GM19468 (cell line): Measurements from ENCODE around the gene NUP37.
"Not testable (repeated sequence)": the region's sequence is repeated elsewhere in the genome, so short reads cannot be mapped to it uniquely, and the experiment has no call there.

Source experiments
- ATAC-seq: cut with Tn5 transposase; IDR thresholded peaks from one replicate; pipeline ENCODE4 v1.9.1; 2021; ENCODE audit warnings: mild to moderate bottlenecking, moderate library complexity, moderate number of reproducible peaks; ENCODE audit not compliant: unreplicated experiment; ENCODE audit errors: extremely low read depth

Gene NUP37, protein sequence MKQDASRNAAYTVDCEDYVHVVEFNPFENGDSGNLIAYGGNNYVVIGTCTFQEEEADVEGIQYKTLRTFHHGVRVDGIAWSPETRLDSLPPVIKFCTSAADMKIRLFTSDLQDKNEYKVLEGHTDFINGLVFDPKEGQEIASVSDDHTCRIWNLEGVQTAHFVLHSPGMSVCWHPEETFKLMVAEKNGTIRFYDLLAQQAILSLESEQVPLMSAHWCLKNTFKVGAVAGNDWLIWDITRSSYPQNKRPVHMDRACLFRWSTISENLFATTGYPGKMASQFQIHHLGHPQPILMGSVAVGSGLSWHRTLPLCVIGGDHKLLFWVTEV

DNA sequence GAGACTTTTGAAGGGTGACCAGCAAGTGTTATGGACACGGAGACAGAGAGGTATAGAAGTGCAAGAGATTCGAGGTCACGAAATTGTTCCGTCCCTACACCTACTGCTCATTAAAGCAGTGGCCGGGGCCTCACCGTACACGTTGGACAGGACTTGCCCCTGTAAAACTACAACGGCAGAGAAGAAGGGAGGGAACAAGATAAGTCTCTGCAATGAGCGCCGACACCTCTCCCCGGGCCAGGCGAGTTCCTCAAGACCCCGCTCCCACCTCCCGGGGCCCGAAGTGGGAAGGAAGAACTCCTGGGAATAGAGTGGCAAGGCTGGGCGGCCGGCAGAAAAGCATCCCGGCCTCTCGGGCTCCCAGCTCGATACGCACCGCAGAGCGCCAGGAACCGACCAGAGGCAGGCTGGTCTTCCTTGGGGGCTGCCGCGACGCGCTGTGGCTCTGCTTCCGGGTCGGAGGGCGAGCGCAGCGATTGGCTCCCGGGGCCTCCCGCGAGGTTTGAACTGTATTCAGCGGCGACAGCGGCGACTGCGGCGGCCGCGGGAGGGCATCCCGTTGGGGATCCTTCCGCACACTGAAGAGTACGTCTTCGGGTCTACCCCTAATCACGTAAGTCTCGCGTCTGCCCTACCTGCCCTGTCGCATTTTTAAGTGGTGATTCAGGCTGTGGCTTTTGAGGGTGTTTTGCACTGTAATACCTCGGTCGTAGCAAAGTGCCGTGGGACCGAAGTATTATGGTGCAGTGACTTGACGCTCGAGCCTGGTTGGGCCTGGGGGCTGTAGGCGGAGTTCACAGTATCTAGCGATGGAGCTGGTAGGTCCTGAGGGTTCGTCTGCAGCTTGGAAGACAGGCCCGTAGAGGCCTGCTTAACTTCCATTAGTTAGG is at the start of gene NUP37, which contains the start of gene PARPBP:
Gene NUP37 (minus strand): TSS at position 441 of the 890 bp plus-strand sequence. CDS start 1,596 bp downstream, outside the sequence.
Gene PARPBP (plus strand): TSS at position 510 of the 890 bp plus-strand sequence. CDS start 3,706 bp downstream, outside the sequence.
- peak; percentile 98 for ATAC-seq

DNA sequence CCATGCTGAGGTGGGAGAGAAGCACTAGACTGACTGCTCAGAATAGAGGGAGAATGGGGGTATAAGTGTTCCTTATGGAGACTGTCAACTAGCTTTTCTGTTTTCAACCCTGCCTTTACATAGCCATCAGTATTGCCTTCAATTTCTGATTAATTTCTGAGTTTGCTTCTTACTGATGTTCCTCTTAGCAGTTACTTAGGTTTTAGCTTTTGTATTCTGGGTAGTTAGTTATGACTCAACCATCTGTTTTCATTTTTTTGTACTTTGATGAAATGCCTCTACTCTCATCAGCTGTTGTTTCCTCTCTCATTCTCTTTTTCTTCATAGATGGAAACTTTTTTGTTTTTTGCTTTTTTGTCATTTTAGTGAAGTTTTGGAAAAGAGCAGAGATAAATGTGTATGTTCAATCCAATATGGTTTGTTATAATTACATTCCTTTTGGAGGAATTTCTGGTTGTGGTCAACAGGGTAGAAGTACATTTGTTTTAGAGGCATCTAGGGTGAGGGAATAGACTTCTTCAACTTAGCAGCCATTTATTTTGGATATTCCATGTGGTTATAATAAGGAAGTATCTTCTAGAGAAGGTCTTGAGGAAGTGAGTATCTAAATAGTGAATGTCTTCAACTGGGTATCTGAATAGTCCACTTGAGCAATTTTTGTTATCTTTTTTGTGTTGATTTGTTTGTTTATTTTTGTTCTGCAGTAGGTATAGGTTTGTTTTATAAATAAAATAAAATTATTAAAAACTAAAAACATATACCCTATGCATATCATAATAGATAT is 48.1 kb upstream of the NUP37 start:
- ATAC-seq, result no peak

DNA sequence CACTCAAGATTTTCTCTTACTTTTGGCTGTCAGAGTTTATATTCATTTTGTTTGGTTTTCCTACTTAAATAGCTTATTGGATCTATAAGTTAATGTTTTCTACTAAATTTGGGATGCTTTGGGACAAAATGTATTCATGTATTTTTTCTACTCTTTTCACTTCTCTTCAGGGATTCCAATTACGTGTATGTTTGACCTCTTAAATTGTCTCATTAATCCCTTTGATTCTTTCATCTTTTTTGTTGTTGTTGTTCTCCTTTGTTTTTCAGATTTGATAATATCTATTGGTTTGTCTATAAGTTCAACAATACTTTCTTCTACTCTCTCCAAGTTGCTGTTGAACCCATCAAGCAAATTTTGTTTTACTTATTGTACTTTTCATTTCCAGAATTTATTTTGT is 43.5 kb upstream of the NUP37 start:
- no peak for ATAC-seq

DNA sequence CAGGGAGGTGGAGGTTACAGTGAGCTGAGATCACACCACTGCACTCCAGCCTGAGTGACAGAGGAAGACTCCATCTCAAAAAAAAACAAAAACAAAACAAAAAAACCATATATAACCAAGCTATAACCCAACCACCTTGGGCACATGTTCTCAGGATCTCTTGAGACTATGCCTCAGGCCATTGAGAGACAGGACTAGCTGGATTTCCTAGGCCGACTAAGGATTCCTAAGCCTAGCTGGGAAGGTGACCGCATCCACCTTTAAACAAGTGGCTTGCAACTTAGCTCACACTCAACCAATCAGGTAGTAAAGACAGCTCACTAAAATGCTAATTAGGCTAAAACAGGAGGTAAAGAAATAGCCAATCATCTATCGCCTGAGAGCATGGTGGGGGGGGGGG is 35.3 kb upstream of the NUP37 start:
- not testable (repeated sequence) for ATAC-seq

DNA sequence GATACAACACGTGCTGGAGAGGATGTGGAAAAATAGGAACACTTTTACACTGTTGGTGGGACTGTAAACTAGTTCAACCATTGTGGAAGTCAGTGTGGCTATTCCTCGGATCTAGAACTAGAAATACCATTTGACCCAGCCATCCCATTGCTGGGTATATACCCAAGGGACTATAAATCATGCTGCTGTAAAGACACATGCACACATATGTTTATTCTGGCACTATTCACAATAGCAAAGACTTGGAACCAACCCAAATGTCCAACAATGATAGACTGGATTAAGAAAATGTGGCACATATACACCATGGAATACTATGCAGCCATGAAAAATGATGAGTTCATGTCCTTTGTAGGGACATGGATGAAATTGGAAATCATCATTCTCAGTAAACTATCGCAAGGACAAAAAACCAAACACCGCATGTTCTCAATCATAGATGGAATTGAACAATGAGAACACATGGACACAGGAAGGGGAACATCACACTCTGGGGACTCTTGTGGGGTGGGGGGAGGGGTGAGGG is 27.2 kb upstream of the NUP37 start:
- not testable (repeated sequence) for ATAC-seq

DNA sequence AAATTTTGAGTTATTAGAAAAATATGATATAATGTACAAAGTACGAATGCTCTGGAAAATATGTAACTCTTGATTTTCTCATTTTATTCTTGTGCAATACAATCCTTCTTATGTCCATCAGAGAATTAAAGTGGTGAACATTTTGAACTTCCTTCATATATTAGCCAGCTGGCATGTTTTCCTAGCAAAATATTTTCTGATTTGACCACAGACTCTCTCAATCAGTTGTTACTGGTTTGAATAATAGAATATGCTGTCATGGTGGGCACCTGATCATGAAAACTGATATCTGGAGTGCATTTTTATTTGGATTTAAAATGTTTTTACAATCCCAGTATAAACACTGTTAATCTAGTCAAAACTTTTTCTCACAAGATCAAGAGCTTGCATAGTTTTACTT is 24.3 kb upstream of the NUP37 start:
- no peak for ATAC-seq

DNA sequence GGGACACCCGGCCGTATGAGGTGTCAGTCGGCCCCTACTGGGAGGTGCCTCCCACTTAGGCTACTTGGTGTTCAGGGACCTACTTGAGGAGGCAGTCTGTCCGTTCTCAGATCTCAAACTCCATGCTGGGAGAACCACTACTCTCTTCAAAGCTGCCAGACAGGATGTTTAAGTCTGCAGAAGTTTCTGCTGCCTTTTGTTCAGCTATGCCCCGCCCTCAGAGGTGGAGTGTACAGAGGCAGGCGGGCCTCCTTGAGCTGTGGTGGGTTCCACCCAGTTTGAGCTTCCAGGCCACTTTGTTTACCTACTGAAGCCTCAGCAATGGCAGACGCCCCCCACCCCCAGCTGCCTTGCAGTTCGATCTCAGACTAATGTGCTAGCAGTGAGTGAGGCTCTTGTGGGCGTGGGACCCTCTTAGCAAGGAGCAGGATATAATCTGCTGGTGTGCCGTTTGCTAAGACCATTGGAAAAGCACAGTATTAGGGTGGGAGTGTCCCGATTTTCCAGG is 23.0 kb upstream of the NUP37 start:
- ATAC-seq, result not testable (repeated sequence)

DNA sequence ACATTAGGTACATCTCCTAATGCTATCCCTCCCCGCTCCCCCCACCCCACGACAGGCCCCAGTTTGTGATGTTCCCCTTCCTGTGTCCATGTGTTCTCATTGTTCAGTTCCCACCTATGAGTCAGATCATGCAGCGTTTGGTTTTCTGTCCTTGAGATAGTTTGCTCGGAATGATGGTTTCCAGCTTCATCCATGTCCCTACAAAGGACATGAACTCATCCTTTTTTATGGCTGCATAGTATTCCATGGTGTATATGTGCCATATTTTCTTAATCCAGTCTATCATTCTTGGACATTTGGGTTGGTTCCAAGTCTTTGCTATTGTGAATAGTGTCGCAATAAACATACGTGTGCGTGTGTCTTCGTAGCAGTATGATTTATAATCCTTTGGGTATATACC is 17.7 kb upstream of the NUP37 start:
- not testable (repeated sequence) for ATAC-seq

DNA sequence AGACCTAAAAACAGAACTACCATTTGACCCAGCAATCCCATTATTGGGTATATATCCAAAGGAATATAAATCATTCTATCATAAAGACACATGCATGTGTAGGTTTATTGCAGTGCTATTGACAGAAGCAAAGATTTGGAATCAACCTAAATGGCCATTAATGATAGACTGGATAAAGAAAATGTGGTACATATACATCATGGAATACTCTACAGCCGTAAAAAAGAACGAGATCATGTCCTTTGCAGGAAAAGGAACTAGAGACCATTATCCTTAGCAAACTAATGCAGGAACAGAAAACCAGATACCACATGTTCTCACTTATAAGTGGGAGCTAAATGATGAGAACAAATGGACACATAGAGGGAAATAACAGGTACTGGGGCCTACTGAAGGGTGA is 11.5 kb upstream of the NUP37 start:
- not testable (repeated sequence) for ATAC-seq

DNA sequence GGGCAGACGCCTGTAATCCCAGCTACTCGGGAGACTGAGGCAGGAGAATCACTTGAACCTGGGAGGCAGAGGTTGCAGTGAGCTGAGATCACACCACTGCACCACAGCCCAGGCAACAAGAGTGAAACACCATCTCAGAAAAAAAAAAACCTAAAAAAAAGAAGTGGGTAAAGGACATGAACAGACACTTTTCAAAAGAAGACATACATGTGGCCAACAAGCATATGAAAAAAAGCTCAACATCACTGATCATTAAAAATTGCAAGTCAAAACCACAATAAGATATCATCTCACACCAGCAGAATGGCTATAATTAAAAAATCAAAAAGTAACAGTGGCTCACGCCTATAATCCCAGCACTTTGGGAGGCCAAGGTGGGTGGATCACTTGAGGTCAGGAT is 10.8 kb upstream of the NUP37 start:
- not testable (repeated sequence) for ATAC-seq

DNA sequence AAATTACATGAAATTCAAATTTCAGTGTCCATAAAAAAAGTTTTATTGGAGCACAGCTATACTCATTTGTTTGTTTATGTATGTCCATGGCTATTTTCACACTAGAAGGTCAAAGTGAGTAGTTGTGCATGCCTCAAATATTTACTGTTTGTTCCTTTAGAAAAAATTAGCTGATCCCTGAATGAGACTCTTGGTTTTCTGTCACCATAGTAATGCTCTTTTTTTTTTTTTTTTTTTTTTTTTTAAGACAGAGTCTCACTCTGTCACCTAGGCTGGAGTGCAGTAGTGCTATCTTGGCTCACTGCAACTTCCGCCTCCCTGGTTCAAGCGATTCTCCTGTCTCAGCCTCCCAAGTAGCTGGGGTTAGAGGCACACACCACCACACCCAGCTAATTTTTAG is 1.4 kb upstream of the NUP37 start:
- not testable (repeated sequence) for ATAC-seq

DNA sequence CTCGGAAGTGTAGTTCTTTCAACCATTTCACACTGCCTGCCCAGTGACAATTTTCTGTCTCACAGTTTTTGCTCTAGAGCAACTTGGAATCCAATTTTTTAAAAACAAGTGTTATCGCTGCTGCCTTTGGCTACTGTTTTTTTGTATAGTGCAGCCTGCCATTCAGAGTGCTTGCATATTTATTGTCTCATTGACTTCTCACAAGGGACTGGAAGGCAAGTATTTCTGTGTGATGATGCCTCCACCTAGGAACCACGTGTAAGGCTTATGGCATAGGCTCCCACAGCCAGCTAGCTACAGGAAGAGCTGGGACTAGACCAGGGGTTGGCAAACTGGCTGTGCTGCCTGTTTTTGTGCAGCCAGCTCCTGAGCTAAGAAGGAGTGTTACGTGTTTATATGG is 972 bp upstream of the NUP37 start:
- ATAC-seq, result no peak

DNA sequence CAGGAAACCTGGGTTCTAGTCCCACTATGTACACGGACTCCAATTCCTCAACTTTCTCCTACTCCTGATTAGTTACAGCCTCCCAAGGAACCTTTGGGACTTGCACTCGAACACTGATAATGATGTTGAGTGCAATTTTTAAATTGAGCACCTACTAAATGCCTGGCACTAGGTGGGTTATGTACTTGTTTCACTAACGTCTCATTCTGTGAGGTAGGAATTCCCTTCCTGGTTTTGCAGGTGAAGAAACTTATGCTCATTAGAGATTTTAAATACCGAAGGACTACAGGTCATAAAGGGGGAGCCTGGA is 605 bp upstream of the NUP37 start:
- ATAC-seq, result no peak

DNA sequence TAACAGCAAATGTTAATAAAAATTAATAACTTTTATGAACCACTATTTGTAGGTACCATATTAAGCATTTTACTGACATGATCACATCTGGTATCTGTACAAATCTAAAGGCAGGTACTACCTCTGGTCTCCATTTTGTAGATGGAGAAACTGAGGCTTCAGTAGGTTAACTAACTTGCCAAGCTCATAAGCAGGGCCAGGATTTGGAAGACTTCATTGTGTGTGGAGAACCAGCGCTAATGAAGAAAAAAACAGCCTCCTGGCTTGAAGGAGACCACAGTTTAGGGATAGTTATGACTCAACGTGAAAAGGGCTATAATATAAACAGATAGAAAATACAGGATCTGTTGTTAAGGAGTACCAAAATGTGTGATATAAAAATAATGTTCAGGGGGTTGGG is 1.0 kb downstream of the NUP37 start:
- no peak for ATAC-seq

DNA sequence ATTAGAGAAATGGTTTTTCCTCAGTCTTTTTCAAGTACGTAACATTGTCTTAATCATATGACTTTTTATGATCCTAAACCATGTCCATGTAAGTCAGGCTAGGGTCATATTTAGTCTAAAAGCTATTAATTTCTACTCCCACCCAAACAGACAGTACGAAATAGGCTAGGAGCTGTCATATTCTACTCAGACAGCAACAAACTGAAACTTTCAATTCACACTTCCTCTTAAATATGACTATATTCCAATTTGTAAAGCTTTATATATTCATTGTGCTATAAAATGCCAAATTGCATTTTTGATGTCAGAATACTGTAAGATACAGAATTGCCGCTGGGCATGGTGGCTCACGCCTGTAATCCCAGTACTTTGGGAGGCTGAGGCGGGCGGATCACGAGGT is 3.5 kb downstream of the NUP37 start:
- ATAC-seq, result no peak

DNA sequence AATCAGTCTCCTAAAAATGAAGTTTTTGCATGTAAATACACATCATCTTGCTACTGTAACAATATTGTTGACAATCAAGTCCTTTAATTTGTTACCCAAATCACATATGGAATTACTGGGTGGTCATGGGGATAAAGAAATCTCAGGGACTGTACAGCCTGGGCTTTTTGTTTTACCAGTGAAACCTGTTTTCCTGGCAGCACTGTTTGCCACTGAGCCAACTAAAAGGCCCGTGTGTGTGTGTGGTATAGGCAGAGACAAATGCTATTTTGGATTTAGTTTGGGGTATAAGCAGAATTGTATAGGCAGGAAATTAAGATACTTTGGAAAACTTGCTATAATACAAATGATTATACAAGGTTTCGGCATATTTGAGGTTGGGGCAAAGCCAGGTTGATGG is 5.7 kb downstream of the NUP37 start:
- no peak for ATAC-seq

DNA sequence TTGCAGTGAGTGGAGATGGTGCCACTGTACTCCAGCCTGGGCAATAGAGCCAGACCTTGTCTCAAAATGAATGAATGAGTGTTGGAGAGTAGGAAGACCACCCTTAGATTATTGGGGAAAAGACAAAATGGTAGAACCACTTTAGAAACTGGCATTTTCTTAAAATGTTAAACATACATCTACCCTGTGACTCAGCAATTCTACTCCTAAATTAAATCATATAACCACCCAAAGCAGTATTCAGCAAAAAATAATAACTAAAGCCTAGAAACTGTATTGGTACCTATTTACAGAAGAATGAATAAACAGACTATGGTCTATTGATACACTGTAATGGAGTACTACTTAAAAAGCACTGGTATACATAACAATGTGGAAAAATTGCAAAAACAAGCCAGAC is 9.1 kb downstream of the NUP37 start:
- ATAC-seq, result no peak

DNA sequence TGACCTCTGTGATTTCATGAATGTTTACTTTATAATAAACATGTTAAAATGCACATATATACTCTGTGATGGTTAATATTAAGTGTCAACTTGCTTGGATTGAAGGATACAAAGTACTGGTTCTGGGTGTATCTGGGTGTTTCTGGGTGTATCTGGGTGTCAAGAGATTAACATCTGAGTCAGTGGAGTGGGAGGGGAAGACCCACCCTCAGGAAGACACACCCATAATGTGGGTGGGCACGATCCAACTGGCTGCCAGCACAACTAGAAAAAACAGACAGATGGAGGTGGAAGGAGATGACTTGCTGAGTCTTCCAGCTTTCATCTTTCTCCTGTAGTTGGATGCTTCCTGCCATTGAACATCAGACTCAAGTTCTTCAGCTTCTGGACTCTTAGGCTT is 11.9 kb downstream of the NUP37 start:
- ATAC-seq, result no peak

DNA sequence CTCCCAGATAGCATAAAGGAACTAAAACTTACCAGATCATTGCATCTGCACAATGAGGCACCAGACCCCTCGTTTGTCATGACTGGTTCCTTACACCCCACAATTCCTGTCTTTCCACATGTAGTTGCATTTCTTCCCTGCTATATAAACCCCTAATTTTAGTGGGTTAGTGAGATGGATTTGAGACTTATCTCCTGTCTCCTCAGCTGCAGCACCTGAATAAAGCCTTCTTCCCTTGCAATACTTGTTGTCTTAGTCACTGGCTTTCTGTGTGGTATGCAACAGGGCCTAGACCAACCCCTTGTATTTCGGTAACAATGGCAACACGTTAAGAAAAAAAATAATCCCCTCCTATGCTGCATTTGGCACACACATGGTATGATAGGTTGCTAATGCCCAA is 13.0 kb downstream of the NUP37 start:
- no peak for ATAC-seq

DNA sequence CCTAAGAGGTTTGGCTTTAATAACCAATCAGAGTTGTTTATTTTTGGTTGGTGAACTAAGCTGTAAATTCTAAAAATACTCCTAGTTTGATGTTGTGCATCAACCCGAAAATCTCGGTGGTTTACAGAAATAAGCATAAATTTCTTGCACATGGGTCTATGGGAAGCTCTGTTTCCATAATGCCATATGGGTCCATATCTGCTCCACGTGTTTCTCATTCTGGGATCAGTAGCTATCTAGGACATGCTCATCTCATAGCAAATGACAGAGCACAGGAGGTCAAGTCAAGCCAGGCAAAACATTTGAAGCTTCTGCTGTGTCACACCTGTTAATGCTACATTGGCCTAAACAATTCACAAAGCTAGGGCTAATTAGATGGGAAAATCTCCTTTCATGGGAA is 23.1 kb downstream of the NUP37 start:
- ATAC-seq, result no peak
